ENCODE data around the gene DPEP3.
"Not testable (repeated sequence)": the region's sequence is repeated elsewhere in the genome, so short reads cannot be mapped to it uniquely, and the experiment has no call there.

Gene DPEP3

GRCh38 chr16:67979955-67980678 lies at the start of gene DPEP3:
Gene DPEP3, minus strand, starts transcription at chr16:67980499. Its CDS starts 119 bp downstream, at chr16:67980380.
- DNase-seq: peak; percentile 18

DNA sequence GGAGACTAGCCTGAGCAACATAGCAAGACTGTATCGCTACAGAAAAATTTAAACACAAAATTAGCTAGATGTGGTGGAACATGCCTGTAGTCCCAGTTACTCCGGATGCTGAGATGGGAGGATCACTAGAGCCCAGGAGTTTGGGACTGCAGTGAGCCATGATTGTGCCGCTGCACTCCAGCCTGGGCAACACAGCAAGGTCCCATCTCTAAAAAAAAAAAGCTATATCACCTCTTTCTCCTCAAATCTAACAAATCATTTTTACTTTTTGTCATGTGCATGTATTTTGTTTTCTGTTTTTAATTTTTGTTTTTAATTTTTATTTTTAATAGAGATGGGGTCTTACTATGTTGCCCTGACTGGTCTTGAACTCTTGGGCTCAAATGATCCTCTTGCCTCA lies 48.7 kb upstream of the DPEP3 start:
- no peak for DNase-seq

- peak; percentile 89 for DNase-seq
These were observed 42.6 kb upstream of the DPEP3 start, which contains the start of the genes DDX28 and DUS2 for GRCh38 chr16:68022728-68023537. Gene DDX28, minus strand, starts transcription at chr16:68023232. Its CDS starts 30 bp downstream, at chr16:68023202. Gene DUS2, plus strand, starts transcription at chr16:68023284. Its CDS starts 14,740 bp downstream, at chr16:68038024.

DNA sequence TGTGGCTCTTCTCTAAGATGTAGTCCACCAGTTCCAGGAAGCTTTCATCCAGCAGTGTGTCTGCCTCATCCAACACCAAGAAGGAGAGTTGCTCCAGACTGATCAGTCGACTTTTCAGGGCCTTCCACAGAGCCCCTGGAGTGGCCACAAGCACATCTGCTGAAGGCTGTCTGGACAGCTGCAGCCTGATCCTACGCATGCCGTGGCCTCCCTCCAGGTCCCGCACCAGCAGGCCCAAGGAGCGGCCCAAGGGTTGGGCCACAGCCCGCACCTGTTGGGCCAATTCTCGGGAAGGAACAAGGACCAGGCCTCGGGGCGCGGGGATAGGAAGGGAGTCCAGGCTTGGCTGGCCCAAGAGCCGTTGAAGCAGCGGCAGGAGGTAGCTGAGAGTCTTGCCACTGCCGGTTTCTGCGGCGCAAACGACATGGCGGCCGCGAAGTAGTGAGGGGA lies 42.0 kb upstream of the DPEP3 start:
- no peak for DNase-seq

- no peak for DNase-seq
These were observed 41.2 kb upstream of the DPEP3 start for GRCh38 chr16:68021490-68021889.

DNA sequence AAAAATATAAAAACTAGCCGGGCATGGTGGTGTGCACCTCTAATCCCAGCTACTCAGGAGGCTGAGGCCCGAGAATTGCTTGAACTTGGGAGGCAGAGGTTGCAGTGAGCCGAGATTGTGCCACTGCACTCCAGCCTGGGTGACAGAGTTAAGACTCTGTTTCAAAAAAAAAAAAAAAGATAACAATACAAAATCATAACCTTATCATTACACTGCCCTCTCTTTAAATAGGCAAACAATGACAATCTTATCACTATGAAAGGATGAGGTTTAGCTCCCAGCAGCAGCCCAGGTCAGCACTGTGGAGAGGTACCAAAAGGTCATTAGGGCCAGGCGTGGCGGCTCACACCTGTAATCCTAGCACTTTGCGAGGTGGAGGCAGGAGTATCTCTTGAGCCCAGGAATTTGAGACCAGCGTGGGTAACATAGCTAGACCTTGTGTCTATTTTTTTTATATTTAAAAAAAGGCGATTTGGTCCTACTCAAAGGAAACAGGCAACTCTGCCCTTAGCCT lies 38.9 kb upstream of the DPEP3 start:
- no peak for DNase-seq

DNA sequence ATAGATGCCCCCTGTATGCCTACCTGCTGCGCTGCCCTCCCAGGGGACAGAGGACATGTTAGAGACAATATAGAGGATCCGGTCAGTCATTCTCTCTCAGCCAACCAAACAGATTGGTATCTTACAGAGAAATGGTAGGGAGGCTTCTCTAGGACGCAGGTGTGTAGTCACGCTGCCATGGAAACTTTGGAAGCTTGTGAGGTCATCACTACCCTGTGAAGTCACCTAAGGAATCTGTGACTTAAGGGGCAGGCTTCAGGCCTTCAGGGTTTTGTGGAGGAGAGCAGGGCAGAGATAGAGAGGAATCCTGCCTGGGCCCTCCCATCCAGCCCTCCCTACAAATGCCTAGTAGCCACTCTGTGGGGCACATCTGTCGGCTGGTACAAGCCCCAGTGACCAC lies 35.4 kb upstream of the DPEP3 start, which contains the start of gene DPEP2NB:
Gene DPEP2NB, minus strand, starts transcription at position 231 of the 400 bp plus-strand sequence. Its CDS starts 141 bp downstream, at position 90.
- DNase-seq: no peak

DNA sequence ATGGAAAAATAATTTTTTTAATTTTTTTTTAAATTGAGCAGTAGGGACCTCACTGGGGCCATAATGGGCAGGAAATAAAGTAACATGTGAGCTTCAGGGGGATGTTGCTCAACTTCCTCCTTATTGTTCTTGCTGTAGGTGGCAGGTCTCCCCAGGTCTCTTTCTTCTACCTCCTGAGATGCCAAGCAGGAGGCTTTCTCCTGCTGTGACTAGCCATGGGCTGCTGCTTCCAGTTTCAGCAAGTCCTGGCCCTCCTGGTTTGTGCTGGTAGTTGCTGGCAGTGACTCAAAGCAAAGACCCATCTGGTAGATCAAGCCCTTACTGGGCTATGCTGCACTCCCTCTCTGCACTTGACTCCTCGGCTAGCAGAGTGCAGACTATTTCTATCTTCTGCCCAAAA lies 33.1 kb upstream of the DPEP3 start:
- no peak for DNase-seq

DNA sequence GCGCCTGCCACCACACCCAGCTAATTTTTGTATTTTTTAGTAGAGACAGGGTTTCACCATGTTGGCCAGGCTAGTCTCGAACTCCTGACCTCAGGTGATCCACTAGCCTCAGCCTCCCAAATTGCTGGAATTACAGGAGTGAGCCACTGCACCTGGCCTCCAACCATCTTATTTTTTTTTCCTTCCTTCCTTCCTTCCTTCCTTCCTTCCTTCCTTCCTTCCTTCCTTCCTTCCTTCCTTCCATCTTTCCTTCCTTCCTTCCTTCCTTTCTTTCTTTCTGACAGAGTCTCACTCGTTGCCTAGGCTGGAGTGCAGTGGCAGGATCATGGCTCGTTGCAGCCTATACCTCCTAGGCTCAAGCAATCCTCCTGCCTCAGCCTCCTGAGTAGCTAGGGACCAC lies 29.6 kb upstream of the DPEP3 start:
- not testable (repeated sequence) for DNase-seq

DNA sequence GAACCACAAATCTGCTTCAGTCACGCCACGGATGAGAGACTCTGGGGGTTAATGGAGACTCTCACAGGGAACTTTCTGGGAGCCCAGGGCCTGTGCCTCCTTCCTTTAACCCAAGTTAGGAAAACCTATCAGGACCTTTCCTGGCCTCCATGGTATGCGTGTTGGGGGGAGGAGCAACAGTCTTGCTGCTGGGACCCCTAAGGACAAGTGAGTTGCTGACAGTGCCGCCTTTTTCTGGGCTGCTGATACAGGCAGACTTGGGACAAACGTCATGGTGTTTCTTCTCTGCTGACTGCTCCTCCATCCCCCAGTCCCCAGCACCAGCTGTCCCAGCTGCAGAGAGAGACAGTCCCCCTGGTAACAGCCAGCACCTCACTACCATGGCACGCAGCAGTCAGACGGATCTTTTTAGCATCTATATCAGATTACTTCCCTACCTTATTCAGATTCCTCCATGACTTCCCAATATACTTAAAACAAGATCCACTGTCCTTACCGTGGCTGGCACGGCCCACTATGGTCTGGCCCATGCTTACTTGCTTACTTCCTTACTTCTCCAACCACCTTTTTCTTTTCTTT lies 28.9 kb upstream of the DPEP3 start:
- no peak for DNase-seq

GRCh38 chr16:68005786-68006286 lies 25.5 kb upstream of the DPEP3 start:
- peak; percentile 76 for DNase-seq

DNA sequence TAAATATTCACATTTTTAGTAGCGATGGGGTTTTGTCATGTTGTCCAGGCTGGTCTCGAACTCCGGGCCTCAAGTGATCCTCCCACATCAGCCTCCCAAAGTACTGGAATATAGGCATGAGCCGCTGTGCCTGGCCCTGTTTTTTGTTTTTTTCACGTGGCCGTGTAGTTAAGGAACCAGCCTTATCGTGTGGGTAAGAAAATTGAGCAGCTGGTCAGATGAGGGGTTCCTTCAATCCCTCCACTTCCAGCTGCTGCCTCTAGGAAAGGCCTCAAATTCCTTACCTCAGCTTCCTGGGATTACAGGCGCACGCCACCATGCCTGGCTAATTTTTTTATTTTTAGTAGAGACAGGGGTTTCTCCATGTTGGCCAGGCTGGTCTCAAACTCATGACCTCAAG lies 24.9 kb upstream of the DPEP3 start:
- no peak for DNase-seq

- no peak for DNase-seq
These were observed 22.7 kb upstream of the DPEP3 start for GRCh38 chr16:68003031-68003430.

DNA sequence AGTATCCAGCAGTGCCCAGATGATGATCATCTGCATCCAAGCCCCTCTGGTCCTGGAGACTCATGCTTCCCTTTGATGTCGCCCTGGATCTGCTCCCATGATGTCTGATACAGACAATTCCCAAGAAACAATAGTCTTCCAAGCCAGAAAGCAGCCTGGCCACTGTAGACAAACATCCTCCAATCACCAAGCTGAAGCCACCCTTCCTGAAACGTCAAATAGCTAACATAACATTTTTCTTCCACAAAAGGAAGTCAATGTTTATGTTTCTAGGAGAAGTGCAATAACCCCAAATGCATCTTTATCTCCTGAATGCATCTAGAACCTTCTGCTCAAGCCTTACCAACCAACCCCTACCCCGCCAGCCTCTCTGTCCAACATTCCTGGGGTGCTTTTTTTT lies 20.2 kb upstream of the DPEP3 start:
- no peak for DNase-seq

DNA sequence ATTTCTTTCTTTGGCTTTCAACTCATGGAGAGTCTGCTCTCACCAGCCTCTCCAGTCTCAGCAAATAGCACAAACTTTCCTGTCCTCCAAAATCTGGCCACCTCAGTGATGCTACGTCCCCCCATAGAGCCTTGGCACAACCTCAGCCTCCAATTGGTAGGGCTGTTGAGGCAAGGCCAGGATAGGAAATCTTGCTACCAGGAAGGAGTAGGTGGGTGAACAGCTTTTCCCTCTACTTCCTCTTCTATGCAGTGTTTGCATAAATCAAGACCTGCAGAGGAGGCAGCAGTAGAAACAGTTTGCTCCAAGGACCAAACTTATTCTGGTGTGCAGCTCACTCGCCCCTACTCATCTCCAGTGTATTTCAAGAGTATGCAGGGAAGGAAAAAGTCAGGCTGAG lies 19.7 kb upstream of the DPEP3 start:
- DNase-seq: no peak

- DNase-seq: peak; percentile 70
These were observed 18.7 kb upstream of the DPEP3 start, which contains the start of gene DPEP2 for GRCh38 chr16:67998779-67999688. Gene DPEP2, minus strand, starts transcription at chr16:67999484. Its CDS starts 6,272 bp downstream, at chr16:67993212.

DNA sequence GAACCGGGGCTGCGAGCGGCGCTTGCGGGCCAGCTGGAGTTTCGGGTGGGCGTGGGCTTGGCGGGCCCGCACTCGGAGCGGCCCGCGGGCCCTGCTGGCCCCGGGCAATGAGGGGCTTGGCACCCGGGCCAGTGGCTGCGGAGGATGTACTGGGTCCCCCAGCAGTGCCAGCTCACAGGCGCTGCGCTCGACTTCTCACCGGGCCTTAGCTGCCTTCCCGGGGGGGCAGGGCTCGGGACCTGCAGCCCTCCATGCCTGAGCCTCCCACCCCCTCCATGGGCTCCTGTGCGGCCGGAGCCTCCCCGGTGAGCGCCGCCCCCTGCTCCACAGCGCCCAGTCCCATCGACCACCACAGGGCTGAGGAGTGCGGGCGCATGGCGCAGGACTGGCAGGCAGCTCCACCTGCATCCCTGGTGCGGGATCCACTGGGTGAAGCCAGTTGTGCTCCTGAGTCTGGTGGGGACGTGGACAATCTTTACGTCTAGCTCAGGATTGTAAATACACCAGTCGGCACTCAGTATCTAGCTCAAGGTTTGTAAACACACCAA lies 18.0 kb upstream of the DPEP3 start:
- DNase-seq: not testable (repeated sequence)

- no peak for DNase-seq
These were observed 16.4 kb upstream of the DPEP3 start for GRCh38 chr16:67996666-67997065.

- DNase-seq: peak; percentile 71
These were observed 15.1 kb upstream of the DPEP3 start for GRCh38 chr16:67995423-67995822.

DNA sequence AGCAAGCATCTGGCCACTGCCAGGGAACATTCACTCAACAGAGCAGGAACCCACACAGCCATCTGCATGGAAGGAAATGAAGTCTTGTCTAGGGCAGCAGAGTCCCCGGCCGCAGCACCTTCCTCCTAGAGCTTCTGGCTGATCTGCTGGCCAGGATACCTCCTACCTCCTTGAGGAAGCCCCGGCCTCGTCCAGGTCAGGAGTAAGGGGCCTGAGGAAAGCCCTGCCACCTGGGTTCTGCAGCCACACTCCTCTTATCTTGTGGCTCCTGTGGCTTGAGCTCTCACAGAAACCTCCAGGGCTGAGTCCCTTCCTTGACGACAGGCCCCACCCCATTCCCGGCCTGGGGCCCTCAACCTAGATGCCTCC lies 13.7 kb upstream of the DPEP3 start:
- not testable (repeated sequence) for DNase-seq
